PC-9 (cell line): ENCODE results near the gene TBRG4. TPM values are rescaled to one million over a fixed set of nuclear protein-coding genes. Genes with fewer than 3 reads are reported as not detected.

Experiments
- Bru-seq: library from RNA; stranded (reverse); fragments of 400-500 nt; gene quantifications from one replicate; lab custom pipeline; 2021; lab: Mats Ljungman, UMichigan
- BruChase-seq, 2 experiments: library from RNA; stranded (reverse); fragments of 400-500 nt; gene quantifications; one replicate each; lab custom pipeline; 2021; lab: Mats Ljungman, UMichigan
- BruUV-seq: library from RNA; stranded (reverse); fragments of 400-500 nt; replicated peaks from 2 replicates; lab custom pipeline; 2021; lab: Mats Ljungman, UMichigan
- CTCF ChIA-PET: fragments of 300-600 bp; sonication (Branson Sonifier 250); formaldehyde crosslinking; loops from one replicate; lab custom pipeline; 2022; ENCODE audit warnings: antibody characterized with exemption; lab: Charles Lee
- POLR2A ChIA-PET: fragments of 300-600 bp; sonication (Branson Sonifier 250); formaldehyde crosslinking; loops from one replicate; lab custom pipeline; 2022; ENCODE audit warnings: antibody characterized with exemption; ENCODE audit not compliant: unreplicated experiment; lab: Charles Lee
- DNase-seq, 2 experiments: peaks; one replicate each; pipeline versions ENCODE4 v3.0.0 to v3.0.0-alpha.2; 2015 to 2022; ENCODE audit warnings: mixed read lengths in 1 of 2
- H2AFZ ChIP-seq: fragments of 200-600 bp; sonication (generic); 2 replicates; pipeline ENCODE4 v1.8.1; 2017; ENCODE audit warnings: antibody characterized with exemption
- H3F3A ChIP-seq: fragments of 200-600 bp; sonication (generic); 2 replicates; pipeline ENCODE4 v1.8.1; 2017; ENCODE audit warnings: antibody characterized with exemption, mild to moderate bottlenecking, low read depth; ENCODE audit not compliant: insufficient read depth
- H3K27ac ChIP-seq: fragments of 200-600 bp; sonication (generic); 2 replicates; pipeline ENCODE4 v1.6.1; 2016; ENCODE audit warnings: mixed run types
- H3K27me3 ChIP-seq: fragments of 200-600 bp; sonication (generic); 2 replicates; pipeline ENCODE4 v1.6.1; 2016; ENCODE audit warnings: low read depth, mixed run types; ENCODE audit not compliant: insufficient read depth
- H3K36me3 ChIP-seq: fragments of 200-600 bp; sonication (generic); 2 replicates; pipeline ENCODE4 v1.6.1; 2016; ENCODE audit warnings: low read depth, mixed run types
- H3K4me1 ChIP-seq: fragments of 200-600 bp; sonication (generic); replicated peaks from 2 replicates; pipeline ENCODE4 v1.6.1; 2016; ENCODE audit warnings: mixed run types; ENCODE audit not compliant: insufficient read depth
- H3K4me2 ChIP-seq: fragments of 200-600 bp; sonication (generic); 2 replicates; pipeline ENCODE4 v1.6.1; 2017; ENCODE audit warnings: mixed run types
- H3K4me3 ChIP-seq: fragments of 200-600 bp; sonication (generic); 2 replicates; pipeline ENCODE4 v1.6.1; 2016; ENCODE audit warnings: mixed run types
- H3K79me2 ChIP-seq: fragments of 200-600 bp; sonication (generic); 2 replicates; pipeline ENCODE4 v1.6.1; 2017; ENCODE audit warnings: low read depth, mixed run types
- H3K9me2 ChIP-seq: fragments of 200-600 bp; sonication (generic); 2 replicates; pipeline ENCODE4 v1.8.1; 2017; ENCODE audit warnings: mild to moderate bottlenecking; ENCODE audit not compliant: insufficient read depth
- H3K9me3 ChIP-seq: fragments of 200-600 bp; sonication (generic); 2 replicates; pipeline ENCODE4 v1.8.1; 2016; ENCODE audit warnings: low read depth; ENCODE audit not compliant: insufficient read depth
- H4K20me1 ChIP-seq: fragments of 200-600 bp; sonication (generic); 2 replicates; pipeline ENCODE4 v1.8.1; 2017; ENCODE audit not compliant: insufficient read depth
- EZH2 ChIP-seq: fragments of 200-600 bp; sonication (generic); IDR thresholded peaks from 2 replicates; pipeline ENCODE4 v1.8.0; 2017; ENCODE audit warnings: antibody characterized with exemption, low read depth
- intact Hi-C: fragments of 100-400 bp; cut with micrococcal nuclease; formaldehyde crosslinking; loops from one replicate; pipeline ENCODE4 v1.10.0; 2022; ENCODE audit not compliant: unreplicated experiment
- long read RNA-seq: library from polyadenylated mRNA; stranded (forward); transcript quantifications from one replicate; pipeline ENCODE4 v2.0.0, GENCODE V29; 2022
- total RNA-seq: library from RNA; stranded (reverse); gene quantifications from 2 replicates; pipeline ENCODE4 v1.2.3, GENCODE V29; 2021
- TF ChIP-seq, protein P1 (sequence below): fragments of 200-600 bp; sonication (generic); conservative IDR thresholded peaks from 2 replicates; pipeline ENCODE4 v1.6.1; 2017; ENCODE audit warnings: mixed run types, antibody characterized with exemption, mild to moderate bottlenecking, moderate library complexity

The TBRG4 gene
- total RNA-seq (117 and 120 TPM in 2 replicates), Bru-seq, nascent RNA (percentile 93 among the genes with signal in this experiment), BruChase-seq, experiment 1, labeled RNA remaining after a 2-hour chase (percentile 82 among the genes with signal in this experiment), BruChase-seq, experiment 2, labeled RNA remaining after a 6-hour chase (percentile 93 among the genes with signal in this experiment)
- long read RNA-seq, transcript TBRG4-201 (11 exons, 2,243 nt) = major isoform, 138 of 223 reads
- long read RNA-seq, transcript TBRG4-215 (11 exons, 2,190 nt) = minor isoform, 5 of 223 reads
- long read RNA-seq, partial matches to known transcripts = 14 of 223 reads
- long read RNA-seq, other reads (novel, unspliced or antisense) = 63 of 223 reads

DNA sequence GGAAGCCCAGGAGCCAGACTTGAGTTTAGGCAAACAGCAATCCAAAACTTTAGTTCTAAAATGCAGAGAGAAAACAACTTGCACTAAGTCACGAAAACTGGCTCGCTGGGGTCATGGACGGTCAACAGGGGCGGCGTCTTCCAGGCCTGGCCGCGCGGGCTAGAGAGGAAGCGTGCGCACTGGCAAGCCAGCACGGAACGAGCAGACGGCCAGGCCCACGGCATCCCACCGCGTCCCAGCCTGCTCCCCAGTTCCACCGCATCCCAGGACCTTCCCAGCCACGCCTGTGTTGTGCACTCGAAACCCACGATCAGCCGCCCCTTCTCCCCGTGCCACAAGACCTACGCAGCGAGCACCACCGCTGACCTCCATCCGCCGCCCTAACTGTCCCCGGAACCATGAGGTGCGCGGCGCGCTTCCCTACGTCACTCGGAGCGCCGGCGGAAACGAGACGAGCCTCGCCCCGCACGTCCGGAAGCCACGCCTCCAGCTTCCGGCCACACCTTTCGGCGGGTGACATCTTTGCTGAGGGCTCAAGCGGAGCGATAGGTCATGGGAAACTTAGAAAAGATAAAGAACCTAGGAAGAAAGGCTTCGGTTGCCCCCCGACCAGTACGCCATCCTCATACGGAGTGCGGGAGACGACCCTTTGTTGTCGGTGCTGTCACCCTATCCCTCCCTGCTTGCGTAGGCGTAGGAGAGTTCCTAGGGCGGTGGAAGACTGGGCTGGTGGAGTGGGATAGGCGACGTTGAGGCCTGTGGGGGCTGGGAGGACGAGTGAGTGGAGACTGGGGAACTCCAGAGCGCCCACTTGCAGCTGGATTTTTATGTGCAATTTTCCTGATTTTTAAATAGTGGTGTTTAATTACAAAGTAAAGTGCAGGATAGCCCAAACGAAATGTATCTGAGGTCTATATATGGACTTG lies at the start of gene TBRG4:
Gene TBRG4 (minus strand): TSS at position 400 of the 926 bp plus-strand sequence. CDS start 2,460 bp downstream, outside the sequence.
- Histone ChIP-seq H3K27ac (peak within 1 kb of the TSS; percentile 82), H3K9me3 (no peaks in the 10 kb centered on the region), H2AFZ (peak within 1 kb of the TSS; percentile 87), H3K4me1 (peaks cover 25% of the 10 kb centered on the region), H3K36me3 (peaks cover 27% of the 10 kb centered on the region), H3K4me2 (peak within 1 kb of the TSS; percentile 97), H3K9me2 (no peaks in the 10 kb centered on the region), H3F3A (peaks cover 25% of the 10 kb centered on the region), H3K4me3 (peak within 1 kb of the TSS; percentile 68), H3K79me2 (peaks cover 57% of the 10 kb centered on the region), H4K20me1 (peaks cover 32% of the 10 kb centered on the region), H3K27me3 (peaks cover 13% of the 10 kb centered on the region)
- POLR2A ChIA-PET = interaction anchor here (0.6 to 1.0 kb wide), 6 partner anchors 19 to 538 kb away, joined by 3 to 22 read pairs (median 4); partner anchors contain the start of genes CCM2 and DDX56
- peak; percentile 92 to 95 for DNase-seq
- intact Hi-C loops = loop anchor here (1.0 to 2.0 kb wide), 3 partner anchors 113 to 263 kb away; partner anchors contain the start of genes H2AZ2 and PURB
- no peak for TF ChIP-seq EZH2
- TF ChIP-seq, protein P1, sequence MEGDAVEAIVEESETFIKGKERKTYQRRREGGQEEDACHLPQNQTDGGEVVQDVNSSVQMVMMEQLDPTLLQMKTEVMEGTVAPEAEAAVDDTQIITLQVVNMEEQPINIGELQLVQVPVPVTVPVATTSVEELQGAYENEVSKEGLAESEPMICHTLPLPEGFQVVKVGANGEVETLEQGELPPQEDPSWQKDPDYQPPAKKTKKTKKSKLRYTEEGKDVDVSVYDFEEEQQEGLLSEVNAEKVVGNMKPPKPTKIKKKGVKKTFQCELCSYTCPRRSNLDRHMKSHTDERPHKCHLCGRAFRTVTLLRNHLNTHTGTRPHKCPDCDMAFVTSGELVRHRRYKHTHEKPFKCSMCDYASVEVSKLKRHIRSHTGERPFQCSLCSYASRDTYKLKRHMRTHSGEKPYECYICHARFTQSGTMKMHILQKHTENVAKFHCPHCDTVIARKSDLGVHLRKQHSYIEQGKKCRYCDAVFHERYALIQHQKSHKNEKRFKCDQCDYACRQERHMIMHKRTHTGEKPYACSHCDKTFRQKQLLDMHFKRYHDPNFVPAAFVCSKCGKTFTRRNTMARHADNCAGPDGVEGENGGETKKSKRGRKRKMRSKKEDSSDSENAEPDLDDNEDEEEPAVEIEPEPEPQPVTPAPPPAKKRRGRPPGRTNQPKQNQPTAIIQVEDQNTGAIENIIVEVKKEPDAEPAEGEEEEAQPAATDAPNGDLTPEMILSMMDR = peak; percentile 67; the same call in 1 of the 2 replicates
- BruUV-seq = no TSS peak
- CTCF ChIA-PET = interaction anchor here (0.6 to 0.7 kb wide), 3 partner anchors 24 to 277 kb away, joined by 3 to 4 read pairs (median 3); no protein-coding TSS in a partner anchor

DNA sequence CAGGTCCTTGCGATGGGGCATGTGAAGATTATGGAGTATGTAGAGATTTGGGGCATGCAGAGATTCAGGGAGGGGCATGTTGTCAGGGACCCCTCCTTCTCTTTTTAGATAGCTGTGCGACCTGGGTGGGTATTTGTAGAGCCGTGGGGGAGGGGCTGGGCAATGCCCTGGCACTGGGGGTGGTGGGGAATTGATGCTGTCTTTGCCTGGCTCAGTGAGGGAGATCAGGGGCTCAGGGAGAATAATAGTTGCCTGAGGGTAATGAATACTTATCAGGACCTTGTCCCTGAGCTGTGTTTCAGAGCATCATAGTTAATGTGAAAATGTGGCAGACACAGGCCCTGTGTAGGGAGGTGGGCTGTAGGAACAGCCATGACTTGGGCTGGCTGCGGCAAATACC lies 49.6 kb upstream of the TBRG4 start:
- ChIA-PET POLR2A (no interaction called here), CTCF (no interaction called here)
- TF ChIP-seq EZH2 = no peak
- TF ChIP-seq, protein P1 = no peak
- Histone ChIP-seq H3K9me3 (0 out of 2 replicates have a peak, but pooled peaks cover 4% of the 10 kb centered on the region), H3K79me2 (no peaks in the 10 kb centered on the region), H3F3A (no peaks in the 10 kb centered on the region), H3K4me3 (no peak overlapping the region), H2AFZ (no peak overlapping the region), H3K27me3 (peaks cover 82% of the 10 kb centered on the region), H3K27ac (no peak overlapping the region), H4K20me1 (no peaks in the 10 kb centered on the region), H3K4me2 (no peak overlapping the region), H3K4me1 (no peaks in the 10 kb centered on the region), H3K9me2 (no peaks in the 10 kb centered on the region), H3K36me3 (no peaks in the 10 kb centered on the region)
- no peak for DNase-seq
- no TSS peak for BruUV-seq
- intact Hi-C loops = loop anchor here (10.0 kb wide), 1 partner anchor 514 kb away; no protein-coding TSS in a partner anchor

DNA sequence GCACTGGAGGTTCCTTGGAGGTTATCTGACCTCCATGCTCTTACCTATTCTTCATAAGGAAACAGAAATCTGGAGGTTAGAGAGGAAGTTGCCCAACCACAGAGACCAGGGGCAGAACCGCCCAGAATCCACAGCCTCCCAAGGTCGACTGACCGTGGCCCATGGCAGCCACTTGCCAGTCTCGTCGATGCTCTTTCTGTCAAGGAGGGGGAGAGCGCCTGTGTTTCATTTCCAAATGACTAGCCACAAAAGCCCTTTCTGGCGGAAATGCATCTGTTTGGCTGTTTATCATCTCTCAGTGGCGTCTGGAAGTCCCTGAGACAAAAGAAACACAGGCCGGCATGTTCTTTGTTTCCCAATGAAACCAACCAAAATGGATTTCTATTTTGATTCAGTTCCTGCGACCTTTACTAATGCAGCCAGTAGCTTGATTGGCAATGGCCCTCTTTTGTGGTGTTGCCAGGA lies 49.0 kb upstream of the TBRG4 start:
- ChIA-PET POLR2A (no interaction called here), CTCF (no interaction called here)
- H2AFZ ChIP-seq = no peak overlapping the region
- H3K27me3 ChIP-seq = peaks cover 75% of the 10 kb centered on the region
- no peak for DNase-seq
- H4K20me1 ChIP-seq = no peaks in the 10 kb centered on the region
- H3K4me2 ChIP-seq = no peak overlapping the region
- H3K79me2 ChIP-seq = no peaks in the 10 kb centered on the region
- H3K4me1 ChIP-seq = no peaks in the 10 kb centered on the region
- H3K9me2 ChIP-seq = no peaks in the 10 kb centered on the region
- H3K36me3 ChIP-seq = no peaks in the 10 kb centered on the region
- H3K4me3 ChIP-seq = no peak overlapping the region
- TF ChIP-seq EZH2 = no peak
- TF ChIP-seq, protein P1 = no peak
- intact Hi-C loops = loop anchor here (10.0 kb wide), 1 partner anchor 514 kb away; no protein-coding TSS in a partner anchor
- BruUV-seq = no TSS peak
- H3K27ac ChIP-seq = no peak overlapping the region
- H3K9me3 ChIP-seq = 0 out of 2 replicates have a peak, but pooled peaks cover 4% of the 10 kb centered on the region
- no peaks in the 10 kb centered on the region for H3F3A ChIP-seq
